Measurements from ENCODE around the gene GALR3. TPM values are rescaled to one million over a fixed set of nuclear protein-coding genes. Genes with fewer than 3 reads are reported as not detected.

GALR3 gene
- total RNA-seq, 1 donor from 2014 or later = 0.32 TPM

DNA sequence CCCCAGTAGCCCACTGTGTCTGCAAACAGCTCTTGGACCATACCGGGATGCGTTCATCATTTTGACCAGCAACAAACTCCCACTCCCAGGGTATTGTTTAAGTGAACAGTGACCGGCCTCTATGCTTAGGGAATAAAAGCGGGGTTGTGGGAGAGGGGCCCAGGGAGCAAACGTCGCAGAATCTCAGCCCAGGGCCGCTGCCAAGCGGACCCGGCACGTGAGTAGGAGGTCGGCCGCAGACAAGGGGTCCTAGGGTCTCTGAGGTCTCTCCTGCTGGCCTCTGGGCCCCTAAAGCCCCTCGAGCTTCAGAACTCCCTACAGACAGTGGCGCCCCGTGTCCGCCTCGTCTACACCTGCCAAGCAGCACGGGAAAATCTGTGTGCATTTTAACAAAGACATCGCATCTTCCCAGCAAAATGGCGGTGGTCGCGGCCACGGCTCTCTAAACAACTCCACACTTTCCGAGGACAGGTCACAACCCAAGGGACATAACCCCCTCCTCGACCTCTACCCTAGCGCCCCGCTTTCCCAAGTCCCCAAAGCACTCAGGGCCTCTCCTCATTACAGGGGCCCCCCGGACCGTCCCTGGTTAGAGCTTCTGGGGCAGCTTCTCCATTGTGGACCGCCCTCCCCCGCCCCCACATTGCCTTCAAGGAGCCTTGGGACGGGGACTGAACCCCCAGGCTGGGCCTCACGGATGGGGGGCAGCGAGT, 19.4 kb upstream of the GALR3 start:
- no peak for ATAC-seq

DNA sequence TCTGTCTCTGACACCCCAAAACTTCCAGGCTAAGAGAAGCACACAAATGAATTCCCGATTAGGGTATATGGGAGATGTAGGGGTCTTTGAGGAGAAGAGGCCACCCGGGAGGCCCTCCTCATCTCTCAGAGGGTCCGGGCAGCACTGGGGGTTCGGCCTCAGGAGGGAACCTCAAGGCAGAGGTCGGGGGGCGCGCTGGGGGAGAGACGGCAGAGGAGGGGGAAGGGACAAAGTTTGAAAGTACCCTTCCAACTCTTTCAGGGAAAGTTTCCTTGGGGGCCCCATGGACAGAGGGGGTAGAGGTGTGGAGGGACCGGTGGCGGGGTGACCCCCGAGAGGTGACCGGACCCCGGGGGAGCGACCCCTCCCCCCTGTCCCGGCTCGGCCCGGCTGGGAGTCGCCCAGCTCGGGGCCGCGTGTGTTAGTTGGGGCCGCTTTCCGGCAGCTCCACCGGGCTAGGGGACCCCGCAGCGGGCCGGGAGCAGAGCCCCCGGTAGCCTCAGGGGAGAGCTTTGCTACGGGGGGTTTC, 18.8 kb upstream of the GALR3 start:
- ATAC-seq = no peak

DNA sequence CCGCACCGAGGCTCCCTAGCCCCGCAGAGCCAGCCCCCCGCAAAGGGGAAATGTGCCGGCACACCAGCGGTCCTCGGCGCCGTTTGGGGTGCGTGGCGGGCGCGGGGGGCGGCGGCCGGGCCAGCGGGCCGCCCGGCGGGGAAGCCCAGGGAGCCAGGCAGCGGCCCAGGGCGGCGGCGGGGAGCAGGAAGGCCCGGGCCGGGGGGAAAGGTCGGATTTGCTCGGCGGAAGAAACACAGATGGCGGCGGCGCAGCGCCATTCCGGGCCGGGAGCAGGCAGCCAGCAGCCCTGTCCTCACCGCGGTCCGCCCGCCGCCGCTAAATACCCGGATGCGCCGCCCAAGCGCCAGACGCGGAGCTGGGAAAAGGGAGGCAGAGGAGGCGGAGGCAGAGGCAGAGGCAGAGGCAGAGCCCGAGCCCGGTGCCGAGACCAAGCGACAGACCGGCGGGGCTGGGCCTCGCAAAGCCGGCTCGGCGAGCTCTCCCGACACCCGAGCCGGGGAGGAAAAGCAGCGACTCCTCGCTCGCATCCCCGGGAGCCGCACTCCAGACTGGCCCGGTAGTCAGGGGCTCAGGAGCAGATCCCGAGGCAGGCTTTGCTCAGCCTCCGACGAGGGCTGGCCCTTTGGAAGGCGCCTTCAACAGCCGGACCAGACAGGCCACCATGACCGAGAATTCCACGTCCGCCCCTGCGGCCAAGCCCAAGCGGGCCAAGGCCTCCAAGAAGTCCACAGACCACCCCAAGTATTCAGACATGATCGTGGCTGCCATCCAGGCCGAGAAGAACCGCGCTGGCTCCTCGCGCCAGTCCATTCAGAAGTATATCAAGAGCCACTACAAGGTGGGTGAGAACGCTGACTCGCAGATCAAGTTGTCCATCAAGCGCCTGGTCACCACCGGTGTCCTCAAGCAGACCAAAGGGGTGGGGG, 18.0 kb upstream of the GALR3 start:
- ATAC-seq = peak; percentile 65

DNA sequence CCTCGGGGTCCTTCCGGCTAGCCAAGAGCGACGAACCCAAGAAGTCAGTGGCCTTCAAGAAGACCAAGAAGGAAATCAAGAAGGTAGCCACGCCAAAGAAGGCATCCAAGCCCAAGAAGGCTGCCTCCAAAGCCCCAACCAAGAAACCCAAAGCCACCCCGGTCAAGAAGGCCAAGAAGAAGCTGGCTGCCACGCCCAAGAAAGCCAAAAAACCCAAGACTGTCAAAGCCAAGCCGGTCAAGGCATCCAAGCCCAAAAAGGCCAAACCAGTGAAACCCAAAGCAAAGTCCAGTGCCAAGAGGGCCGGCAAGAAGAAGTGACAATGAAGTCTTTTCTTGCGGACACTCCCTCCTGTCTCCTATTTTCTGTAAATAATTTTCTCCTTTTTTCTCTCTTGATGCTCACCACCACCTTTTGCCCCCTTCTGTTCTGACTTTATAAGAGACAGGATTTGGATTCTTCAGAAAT, 17.3 kb upstream of the GALR3 start:
- ATAC-seq = no peak

DNA sequence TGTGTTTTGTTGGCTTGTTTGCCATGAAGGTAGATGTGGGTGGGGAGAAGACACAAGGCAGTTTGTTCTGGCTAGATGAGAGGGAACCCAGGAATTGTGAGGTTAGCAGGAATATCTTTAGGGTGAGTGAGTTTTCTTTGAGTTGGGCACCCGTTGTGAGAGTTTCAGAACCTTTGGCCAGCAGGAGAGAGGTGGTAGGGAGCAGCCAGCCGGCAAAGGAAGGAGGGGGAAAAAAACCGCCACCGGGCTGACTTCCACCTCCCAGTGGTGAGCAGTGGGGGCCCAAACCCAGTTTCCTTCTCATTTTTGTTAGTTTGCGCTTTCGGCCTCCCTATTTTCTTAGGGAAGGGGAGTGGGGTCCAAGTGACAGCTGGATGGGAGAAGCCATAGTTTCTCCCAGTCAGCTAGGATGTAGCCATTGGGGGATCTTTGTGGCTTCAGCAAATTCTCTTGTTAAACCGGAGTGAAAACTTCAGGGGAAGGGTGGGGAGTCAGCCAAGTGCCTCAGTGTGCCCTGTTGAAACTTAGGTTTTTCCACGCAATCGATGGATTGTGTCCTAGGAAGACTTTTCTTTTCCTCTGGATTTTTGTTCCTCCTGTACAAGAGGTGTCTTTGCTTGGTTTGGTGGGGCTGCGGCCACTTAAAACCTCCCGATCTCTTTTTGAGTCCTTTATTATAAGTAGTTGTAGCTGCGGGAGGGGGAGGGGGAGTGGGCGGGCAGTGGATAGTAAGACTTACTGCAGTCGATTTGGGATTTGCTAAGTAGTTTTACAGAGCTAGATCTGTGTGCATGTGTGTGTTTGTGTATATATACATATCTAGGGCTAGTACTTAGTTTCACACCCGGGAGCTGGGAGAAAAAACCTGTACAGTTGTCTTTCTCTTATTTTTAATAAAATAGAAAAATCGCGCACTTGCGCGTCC, 16.5 kb upstream of the GALR3 start:
- no peak for ATAC-seq

DNA sequence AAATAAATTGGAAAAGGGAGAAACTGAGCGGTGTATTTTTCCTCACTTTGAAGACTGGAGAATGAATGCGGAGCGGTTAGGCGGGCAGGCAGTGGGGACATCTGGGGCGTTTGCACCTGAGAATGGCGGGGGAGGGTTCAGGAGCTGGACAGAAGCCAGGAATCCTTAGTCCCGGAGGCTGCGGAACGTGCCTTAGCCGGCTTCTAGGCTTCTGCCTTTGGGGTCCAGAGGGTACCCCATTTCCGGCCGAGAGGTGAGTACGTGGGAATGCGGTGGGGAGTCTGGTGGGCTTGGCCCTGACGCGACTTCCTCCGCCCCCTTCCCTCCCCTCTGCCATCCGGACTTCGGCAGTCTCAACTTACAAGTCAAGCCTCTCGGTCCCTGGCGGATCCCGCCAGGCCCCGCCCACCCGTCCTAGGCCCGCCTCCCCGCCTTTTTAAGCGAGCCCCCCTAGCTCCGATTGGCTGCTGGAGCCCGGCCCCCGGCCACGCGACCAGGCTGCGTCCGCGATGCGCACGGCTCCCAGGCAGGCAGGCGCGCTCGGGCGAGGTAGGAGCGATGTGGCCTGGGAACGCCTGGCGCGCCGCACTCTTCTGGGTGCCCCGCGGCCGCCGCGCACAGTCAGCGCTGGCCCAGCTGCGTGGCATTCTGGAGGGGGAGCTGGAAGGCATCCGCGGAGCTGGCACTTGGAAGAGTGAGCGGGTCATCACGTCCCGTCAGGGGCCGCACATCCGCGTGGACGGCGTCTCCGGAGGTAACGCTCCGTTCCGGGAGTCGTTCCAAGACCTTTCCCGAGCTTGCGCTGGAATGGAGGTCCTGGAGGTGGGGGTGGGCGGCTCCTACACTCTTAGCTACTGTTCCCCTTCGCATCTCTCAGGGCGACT, 15.5 kb upstream of the GALR3 start, which contains the start of gene GCAT:
GCAT (plus strand) TSS at position 525 of the 884 bp plus-strand sequence; CDS start at position 559, 34 bp downstream.
- peak; percentile 87 for ATAC-seq

DNA sequence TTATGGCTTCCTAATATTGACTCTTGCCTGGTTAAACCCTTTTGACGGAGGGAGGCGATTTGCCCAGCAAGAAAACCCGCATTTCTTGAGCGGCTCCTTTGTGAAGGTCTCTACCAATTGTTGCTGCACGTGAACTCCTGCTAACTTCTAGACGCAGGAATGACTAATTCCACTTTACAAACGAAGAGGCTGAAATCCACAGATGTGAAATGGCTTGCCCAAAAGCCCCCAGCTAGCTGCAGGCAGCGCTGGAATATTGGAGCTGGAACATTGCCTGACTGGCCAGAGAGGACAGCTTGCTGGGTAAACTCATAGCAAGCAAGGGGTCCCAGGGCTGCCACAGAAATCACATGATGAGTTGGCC, 14.9 kb upstream of the GALR3 start:
- no peak for ATAC-seq

DNA sequence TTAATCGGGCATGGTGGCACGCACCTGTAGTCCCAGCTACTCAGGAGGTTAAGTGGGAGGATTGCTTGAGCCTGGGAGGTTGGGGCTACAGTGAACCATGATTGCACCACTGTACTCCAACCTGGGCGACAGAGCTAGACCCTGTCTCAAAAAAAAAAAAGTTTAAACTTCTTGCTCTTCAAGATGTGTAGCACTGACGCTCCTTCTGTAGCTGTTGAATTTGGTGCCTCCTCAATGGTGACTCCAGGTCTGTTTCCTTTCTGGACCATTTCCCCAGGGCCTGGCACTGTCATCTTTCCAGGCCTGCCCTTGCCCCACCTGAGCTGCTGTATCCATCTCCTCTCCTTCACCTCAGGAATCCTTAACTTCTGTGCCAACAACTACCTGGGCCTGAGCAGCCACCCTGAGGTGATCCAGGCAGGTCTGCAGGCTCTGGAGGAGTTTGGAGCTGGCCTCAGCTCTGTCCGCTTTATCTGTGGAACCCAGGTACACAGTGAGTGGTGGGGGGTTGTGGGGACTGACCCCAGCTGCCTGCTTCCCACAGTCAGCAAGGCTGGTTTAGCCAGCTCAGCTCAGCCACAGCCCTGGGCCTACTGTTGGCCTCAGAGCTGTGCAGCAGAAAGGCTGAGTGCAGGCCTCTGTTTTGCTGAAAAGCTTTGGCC, 13.4 kb upstream of the GALR3 start:
- ATAC-seq = no peak

DNA sequence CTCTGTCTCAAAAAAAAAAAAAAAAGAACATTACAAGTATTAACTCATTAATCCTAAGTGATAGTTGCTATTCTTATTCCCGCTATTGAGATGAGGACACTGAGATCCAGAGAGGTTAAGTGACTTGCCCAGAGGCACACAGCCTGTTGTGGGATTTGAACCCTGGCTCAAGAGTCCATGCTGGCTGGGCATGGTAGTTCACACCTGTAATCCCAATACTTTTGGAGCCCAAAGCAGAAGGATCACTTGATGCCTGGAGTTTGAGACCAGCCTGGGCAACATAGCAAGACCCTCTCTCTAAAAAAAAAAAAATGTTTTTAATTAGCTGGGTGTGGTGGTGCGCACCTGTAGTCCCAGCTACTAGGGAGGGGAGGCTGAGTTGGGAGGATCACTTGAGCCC, 11.3 kb upstream of the GALR3 start:
- no peak for ATAC-seq

DNA sequence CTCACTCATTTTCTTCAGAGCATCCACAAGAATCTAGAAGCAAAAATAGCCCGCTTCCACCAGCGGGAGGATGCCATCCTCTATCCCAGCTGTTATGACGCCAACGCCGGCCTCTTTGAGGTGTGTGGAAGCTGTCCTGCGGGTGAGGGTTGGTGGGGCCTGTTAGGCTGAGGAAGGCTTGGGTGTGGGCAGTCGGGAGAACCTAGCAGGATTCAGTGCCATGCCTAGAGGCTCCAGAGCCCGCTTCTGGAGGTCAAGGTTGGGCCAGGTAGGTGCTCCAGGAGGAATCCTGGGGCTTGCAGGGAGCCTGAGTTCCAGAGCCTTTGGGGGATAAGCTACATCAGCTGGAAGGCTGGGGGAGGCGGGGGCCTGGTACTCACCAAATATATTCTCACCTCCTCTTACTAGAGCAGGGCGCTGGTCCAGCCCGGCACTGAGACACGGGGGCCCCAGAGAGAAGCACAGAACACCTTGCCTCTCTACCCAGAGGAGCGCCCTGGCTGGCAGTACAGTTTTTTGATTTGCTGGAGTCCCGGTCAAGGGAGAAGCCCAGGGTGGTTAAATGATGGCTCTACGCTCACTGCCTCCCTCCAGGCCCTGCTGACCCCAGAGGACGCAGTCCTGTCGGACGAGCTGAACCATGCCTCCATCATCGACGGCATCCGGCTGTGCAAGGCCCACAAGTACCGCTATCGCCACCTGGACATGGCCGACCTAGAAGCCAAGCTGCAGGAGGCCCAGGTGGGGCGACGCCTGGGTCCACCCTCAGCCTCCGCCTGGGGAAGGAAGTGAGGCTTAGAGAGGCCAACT, 10.1 kb upstream of the GALR3 start:
- ATAC-seq = no peak

DNA sequence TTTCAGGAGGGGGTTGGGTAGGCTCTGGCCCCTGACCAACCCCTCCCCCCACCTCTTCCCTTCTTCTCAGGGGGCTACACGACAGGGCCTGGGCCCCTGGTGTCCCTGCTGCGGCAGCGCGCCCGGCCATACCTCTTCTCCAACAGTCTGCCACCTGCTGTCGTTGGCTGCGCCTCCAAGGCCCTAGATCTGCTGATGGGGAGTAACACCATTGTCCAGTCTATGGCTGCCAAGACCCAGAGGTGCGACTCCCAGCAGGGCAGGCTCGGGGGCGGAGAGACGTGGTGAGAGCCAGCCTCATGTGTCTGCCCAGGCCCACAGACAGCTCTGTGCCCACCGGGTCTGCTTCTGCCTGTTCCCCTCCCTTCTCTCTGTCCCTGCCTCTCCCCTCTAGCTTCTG, 7.6 kb upstream of the GALR3 start:
- no peak for ATAC-seq

DNA sequence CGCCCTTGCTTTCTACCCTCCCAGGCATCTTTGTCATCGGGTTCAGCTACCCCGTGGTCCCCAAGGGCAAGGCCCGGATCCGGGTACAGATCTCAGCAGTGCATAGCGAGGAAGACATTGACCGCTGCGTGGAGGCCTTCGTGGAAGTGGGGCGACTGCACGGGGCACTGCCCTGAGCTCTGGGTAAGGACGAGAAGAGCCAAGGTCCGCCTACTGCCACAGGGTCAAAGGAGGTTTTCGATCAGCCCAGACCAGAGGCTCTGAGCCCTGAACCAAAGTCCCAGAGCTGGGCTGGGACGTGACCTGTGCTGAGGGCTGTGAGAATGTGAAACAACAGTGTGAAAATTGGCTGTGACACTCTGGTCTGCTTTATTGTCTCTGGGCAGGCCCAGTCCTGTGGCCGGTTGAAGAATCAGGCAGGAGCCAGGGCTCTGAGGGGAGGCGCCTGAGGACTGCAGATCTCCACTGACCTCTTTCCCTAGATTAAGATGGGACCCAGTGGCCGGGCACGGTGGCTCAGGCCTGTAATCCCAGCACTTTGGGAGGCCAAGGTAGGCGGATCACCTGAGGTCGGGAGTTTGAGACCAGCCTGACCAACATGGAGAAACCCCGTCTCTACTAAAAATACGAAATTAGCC, 6.5 kb upstream of the GALR3 start:
- ATAC-seq = no peak

DNA sequence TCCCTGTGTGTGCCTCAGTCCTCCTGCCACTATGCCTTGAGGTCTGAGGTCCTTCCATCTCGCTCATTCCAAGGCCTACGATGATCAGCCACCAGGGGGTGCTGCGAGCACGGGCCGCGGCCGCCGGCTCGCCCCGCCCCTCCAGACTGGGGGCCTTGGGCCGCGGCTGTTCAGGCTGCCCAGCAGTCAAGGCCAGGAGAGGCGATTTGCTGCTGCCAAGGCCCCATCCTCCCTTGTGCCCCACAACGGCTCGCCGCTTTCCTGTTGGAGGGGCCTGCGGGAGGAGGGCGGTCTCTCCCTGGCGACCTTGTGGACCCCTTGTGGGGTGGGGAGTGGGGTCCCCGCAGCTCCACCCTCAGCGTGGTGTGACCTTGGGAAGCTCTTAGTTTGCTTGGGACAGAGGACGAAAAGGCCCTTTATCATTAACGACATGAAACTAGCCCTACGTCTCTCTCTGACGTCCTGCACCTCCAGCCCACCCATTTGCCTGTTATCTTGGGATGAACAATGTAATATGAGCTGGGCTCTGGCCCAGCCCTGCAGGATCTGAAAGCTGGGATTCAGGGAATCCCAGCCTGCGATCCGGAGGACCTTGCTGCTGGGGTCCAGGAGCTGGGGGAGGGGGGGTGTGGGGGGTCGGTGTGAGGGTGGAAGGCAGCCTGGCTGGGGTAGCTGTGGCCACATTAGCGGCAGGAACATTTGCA, 5.3 kb upstream of the GALR3 start:
- peak; percentile 78 for ATAC-seq

DNA sequence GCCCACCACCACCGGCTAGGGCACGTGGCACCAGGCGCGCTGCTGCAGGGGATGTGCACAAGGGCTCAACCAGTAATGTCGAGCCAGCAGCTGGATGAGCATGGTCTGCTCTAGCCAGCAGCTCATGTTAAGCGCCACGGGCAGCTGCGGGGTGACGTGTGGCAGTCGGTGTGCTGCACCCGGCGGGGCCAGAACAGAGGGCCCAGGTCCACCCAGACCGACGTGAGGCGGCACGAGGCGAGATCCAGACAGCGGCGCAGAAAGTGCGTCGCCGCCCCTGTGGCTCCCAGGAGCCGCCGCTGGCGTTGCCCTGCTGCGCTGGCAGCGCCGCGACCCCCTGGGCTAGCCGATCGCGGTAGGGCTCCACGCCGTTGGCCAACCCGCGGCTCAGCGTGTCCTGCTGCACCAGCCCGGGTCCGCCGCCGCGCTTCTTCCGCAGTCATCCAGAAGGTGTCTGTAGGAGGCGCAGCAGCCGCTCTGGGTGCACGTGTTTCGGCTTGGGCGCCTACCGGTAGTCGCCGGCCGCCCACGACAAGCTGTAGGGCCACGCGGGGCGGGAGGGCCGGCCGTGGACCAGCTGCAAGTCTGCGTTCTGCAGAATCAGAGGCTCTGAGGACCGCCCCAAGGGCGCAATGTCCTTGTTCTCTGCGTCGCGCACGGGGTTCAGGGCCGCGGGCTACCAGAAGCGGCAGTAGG, 4.6 kb upstream of the GALR3 start:
- peak; percentile 61 for ATAC-seq

DNA sequence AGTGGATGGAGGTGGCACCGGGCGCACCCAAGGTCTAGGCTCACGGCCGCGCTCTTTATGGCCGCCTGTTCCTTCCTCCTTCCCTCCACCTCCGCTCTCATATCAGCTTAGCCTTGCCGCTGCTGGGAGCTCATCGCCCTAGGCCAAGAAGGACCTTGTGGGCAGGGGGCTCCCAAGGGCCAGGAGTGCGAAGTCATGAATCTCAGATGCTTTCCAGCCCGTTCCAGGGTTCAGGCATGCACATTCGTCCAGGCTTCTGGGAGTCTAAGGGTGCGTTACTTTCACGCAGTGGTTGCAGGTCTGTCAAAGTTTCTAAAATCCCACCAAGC, 4.1 kb upstream of the GALR3 start:
- ATAC-seq = no peak

DNA sequence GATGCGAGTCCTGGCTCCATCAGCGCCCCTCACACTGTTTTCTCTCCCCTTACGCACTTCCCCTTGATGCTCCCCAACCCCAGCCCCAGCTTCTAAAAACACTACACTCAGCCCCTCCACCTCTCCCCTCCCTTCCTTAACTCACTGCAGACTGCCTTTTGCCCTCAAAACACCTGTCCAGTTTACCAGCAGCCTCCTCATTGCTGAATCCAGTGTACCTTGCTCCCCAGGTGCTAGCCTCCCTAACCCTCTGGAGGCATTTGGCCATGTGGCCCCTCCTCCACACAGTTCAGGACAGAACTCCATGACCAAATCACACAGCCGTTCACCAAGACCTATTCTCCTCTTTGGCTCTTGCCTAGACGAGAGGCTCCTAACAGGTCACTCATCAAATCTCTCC, 2.8 kb upstream of the GALR3 start:
- ATAC-seq = no peak

DNA sequence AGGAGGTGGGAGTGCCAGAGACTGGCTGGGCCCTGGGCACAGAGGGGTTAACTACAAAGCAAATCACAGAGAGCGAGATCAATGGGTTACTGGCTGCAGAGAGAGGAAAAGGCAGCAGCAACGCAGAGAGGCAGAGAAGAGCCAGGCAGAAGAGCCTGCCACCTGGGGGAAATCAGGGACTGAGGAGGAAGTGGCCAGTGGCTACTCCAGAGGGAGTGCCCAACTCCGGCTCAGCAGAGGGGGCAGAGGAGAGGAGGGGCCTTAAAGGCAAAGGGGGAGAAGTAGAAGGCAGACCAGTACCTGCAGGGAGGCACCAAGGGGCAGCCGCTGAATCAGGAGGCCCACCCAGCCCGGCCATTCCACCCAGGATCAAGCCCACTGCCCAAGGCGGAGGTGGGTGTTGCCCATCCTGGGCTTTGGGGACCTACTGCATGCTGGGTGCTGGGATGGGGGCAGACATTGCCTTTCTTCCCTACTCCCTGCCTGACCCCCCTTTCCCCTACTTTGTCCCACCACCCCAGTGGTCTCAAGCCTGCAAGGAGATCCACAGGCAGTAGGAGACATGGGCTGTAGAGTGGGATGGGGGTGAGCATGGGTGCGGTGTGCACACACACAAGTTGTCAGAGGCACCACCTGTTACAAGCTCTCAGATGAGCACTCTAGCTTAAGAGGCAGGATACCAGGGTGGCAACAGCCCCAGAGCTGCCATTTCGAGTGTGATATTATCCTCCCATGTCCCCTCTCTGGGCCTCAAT, 926 bp upstream of the GALR3 start:
- ATAC-seq = no peak
